Activated CD4-positive, alpha-beta T cell treated with anti-CD3 and anti-CD28 coated beads, Interleukin-2, amount 10 ng/mL, durations not matched to agents 24 days and 14 days (primary cell): ENCODE data around the gene UQCRC2. TPM values are rescaled to one million over a fixed set of nuclear protein-coding genes. Genes with fewer than 3 reads are reported as not detected.
"Not testable (repeated sequence)": the region's sequence is repeated elsewhere in the genome, so short reads cannot be mapped to it uniquely, and the experiment has no call there.

ENCODE experiments used
- DNase-seq: peaks from one replicate; pipeline ENCODE4 v3.0.0; 2022
- H3K27ac Mint-ChIP-seq: one replicate; pipeline ENCODE4 v1.8.0; 2022; ENCODE audit warnings: mild to moderate bottlenecking, mixed read lengths
- H3K27me3 Mint-ChIP-seq: one replicate; pipeline ENCODE4 v1.8.0; 2022; ENCODE audit warnings: mixed read lengths
- H3K36me3 Mint-ChIP-seq: one replicate; pipeline ENCODE4 v1.8.0; 2022; ENCODE audit warnings: low read depth, mild to moderate bottlenecking, mixed read lengths
- H3K4me1 Mint-ChIP-seq: one replicate; pipeline ENCODE4 v1.8.0; 2021; ENCODE audit warnings: mixed read lengths
- H3K4me3 Mint-ChIP-seq: one replicate; pipeline ENCODE4 v1.8.0; 2022; ENCODE audit warnings: mild to moderate bottlenecking, moderate library complexity, mixed read lengths
- H3K9me3 Mint-ChIP-seq: one replicate; pipeline ENCODE4 v1.8.0; 2021; ENCODE audit warnings: mixed read lengths
- intact Hi-C: fragments of 100-400 bp; cut with micrococcal nuclease; formaldehyde crosslinking; loops from one replicate; pipeline ENCODE4 v1.15.1; 2023
- total RNA-seq: library from RNA; stranded (reverse); gene quantifications from 2 replicates; pipeline ENCODE4 v1.2.3, GENCODE V29; 2022

UQCRC2 gene
- total RNA-seq, 1 donor from 2014 or later: 256 TPM

GRCh38 chr16:21990381-21990944 lies 37.3 kb downstream of the UQCRC2 start:
- H3K4me3 Mint-ChIP-seq: no peak overlapping the region
- H3K4me1 Mint-ChIP-seq: peaks cover 16% of the 10 kb centered on the region
- peaks cover 6% of the 10 kb centered on the region for H3K36me3 Mint-ChIP-seq
- H3K27me3 Mint-ChIP-seq: no peaks in the 10 kb centered on the region
- intact Hi-C loops: no loop called here
- no peaks in the 10 kb centered on the region for H3K9me3 Mint-ChIP-seq
- H3K27ac Mint-ChIP-seq: no peak overlapping the region
- no peak for DNase-seq

GRCh38 chr16:21991621-21992020 lies 38.5 kb downstream of the UQCRC2 start:
- H3K27ac Mint-ChIP-seq: no peak overlapping the region

GRCh38 chr16:21994856-21995465 lies 41.8 kb downstream of the UQCRC2 start:
- DNase-seq: no peak
- Mint-ChIP-seq H3K4me3 (no peak overlapping the region), H3K4me1 (peaks cover 11% of the 10 kb centered on the region), H3K27me3 (no peaks in the 10 kb centered on the region), H3K36me3 (no peaks in the 10 kb centered on the region), H3K27ac (no peak overlapping the region), H3K9me3 (no peaks in the 10 kb centered on the region)
- intact Hi-C loops: no loop called here

More at GRCh38 chr16:21991621-21992020, 38.5 kb downstream of the UQCRC2 start:
- peaks cover 16% of the 10 kb centered on the region for H3K4me1 Mint-ChIP-seq
- no peaks in the 10 kb centered on the region for H3K9me3 Mint-ChIP-seq
- H3K36me3 Mint-ChIP-seq: peaks cover 2% of the 10 kb centered on the region
- intact Hi-C loops: no loop called here
- DNase-seq: no peak
- no peaks in the 10 kb centered on the region for H3K27me3 Mint-ChIP-seq
- H3K4me3 Mint-ChIP-seq: no peak overlapping the region

- Mint-ChIP-seq H3K9me3 (no peaks in the 10 kb centered on the region), H3K27me3 (no peaks in the 10 kb centered on the region), H3K27ac (no peak overlapping the region), H3K36me3 (no peaks in the 10 kb centered on the region), H3K4me1 (peaks cover 8% of the 10 kb centered on the region), H3K4me3 (no peak overlapping the region)
- intact Hi-C loops: no loop called here
- no peak for DNase-seq
Observed at GRCh38 chr16:21996923-21997696, 43.9 kb downstream of the UQCRC2 start.

GRCh38 chr16:21997697-21998480 lies 44.7 kb downstream of the UQCRC2 start:
- peaks cover under 1% of the 10 kb centered on the region for H3K27me3 Mint-ChIP-seq

GRCh38 chr16:22001591-22001990 lies 48.4 kb downstream of the UQCRC2 start:
- Mint-ChIP-seq H3K27ac (no peak overlapping the region), H3K4me3 (no peak overlapping the region), H3K27me3 (peaks cover 2% of the 10 kb centered on the region), H3K9me3 (no peaks in the 10 kb centered on the region), H3K4me1 (peaks cover 7% of the 10 kb centered on the region), H3K36me3 (no peaks in the 10 kb centered on the region)
- no peak for DNase-seq
- intact Hi-C loops: loop anchor here (1.0 kb wide), 4 partner anchors 76 to 296 kb away; partner anchors contain the start of gene POLR3E

More at GRCh38 chr16:21997697-21998480, 44.7 kb downstream of the UQCRC2 start:
- Mint-ChIP-seq H3K36me3 (no peaks in the 10 kb centered on the region), H3K27ac (no peak overlapping the region), H3K4me3 (no peak overlapping the region), H3K4me1 (peaks cover 8% of the 10 kb centered on the region), H3K9me3 (no peaks in the 10 kb centered on the region)
- intact Hi-C loops: no loop called here
- no peak for DNase-seq

- H3K9me3 Mint-ChIP-seq, H3K27ac Mint-ChIP-seq, H3K4me3 Mint-ChIP-seq, H3K27me3 Mint-ChIP-seq, DNase-seq, intact Hi-C loops, H3K36me3 Mint-ChIP-seq: not testable (repeated sequence)
- peaks cover 11% of the 10 kb centered on the region for H3K4me1 Mint-ChIP-seq
Observed at GRCh38 chr16:22002047-22002446, 48.9 kb downstream of the UQCRC2 start.

GRCh38 chr16:22003195-22003594 lies 50.0 kb downstream of the UQCRC2 start:
- peaks cover 16% of the 10 kb centered on the region for H3K4me1 Mint-ChIP-seq
- no peak overlapping the region for H3K4me3 Mint-ChIP-seq
- peaks cover 2% of the 10 kb centered on the region for H3K27me3 Mint-ChIP-seq
- H3K27ac Mint-ChIP-seq: no peak overlapping the region
- DNase-seq: no peak
- peaks cover 3% of the 10 kb centered on the region for H3K36me3 Mint-ChIP-seq
- intact Hi-C loops: no loop called here
- no peaks in the 10 kb centered on the region for H3K9me3 Mint-ChIP-seq

GRCh38 chr16:22004341-22004740 lies 51.2 kb downstream of the UQCRC2 start:
- peaks cover 19% of the 10 kb centered on the region for H3K4me1 Mint-ChIP-seq
- no peaks in the 10 kb centered on the region for H3K9me3 Mint-ChIP-seq
- intact Hi-C loops: no loop called here
- peaks cover 2% of the 10 kb centered on the region for H3K27me3 Mint-ChIP-seq
- H3K36me3 Mint-ChIP-seq: peaks cover 3% of the 10 kb centered on the region
- no peak overlapping the region for H3K4me3 Mint-ChIP-seq
- H3K27ac Mint-ChIP-seq: no peak overlapping the region
- no peak for DNase-seq

GRCh38 chr16:22005746-22006145 lies 52.6 kb downstream of the UQCRC2 start:
- H3K27ac Mint-ChIP-seq: no peak overlapping the region
- intact Hi-C loops: loop anchor here (5.0 kb wide), 1 partner anchor 47 kb away; no protein-coding TSS in a partner anchor
- peaks cover 5% of the 10 kb centered on the region for H3K36me3 Mint-ChIP-seq

GRCh38 chr16:22006636-22007035 lies 53.5 kb downstream of the UQCRC2 start:
- intact Hi-C loops: loop anchor here (5.0 kb wide), 1 partner anchor 46 kb away; no protein-coding TSS in a partner anchor
- no peak overlapping the region for H3K27ac Mint-ChIP-seq
- peaks cover 21% of the 10 kb centered on the region for H3K4me1 Mint-ChIP-seq
- peaks cover 8% of the 10 kb centered on the region for H3K36me3 Mint-ChIP-seq
- DNase-seq: no peak
- peak overlapping the region; percentile 87 for H3K4me3 Mint-ChIP-seq
- no peaks in the 10 kb centered on the region for H3K9me3 Mint-ChIP-seq
- H3K27me3 Mint-ChIP-seq: peaks cover 4% of the 10 kb centered on the region

More at GRCh38 chr16:22005746-22006145, 52.6 kb downstream of the UQCRC2 start:
- no peak overlapping the region for H3K4me3 Mint-ChIP-seq
- peaks cover 24% of the 10 kb centered on the region for H3K4me1 Mint-ChIP-seq
- H3K9me3 Mint-ChIP-seq: no peaks in the 10 kb centered on the region
- DNase-seq: no peak
- H3K27me3 Mint-ChIP-seq: peaks cover 2% of the 10 kb centered on the region

GRCh38 chr16:22007159-22007508 lies 54.0 kb downstream of the UQCRC2 start:
- H3K4me1 Mint-ChIP-seq: peaks cover 21% of the 10 kb centered on the region
- H3K9me3 Mint-ChIP-seq: no peaks in the 10 kb centered on the region
- peak overlapping the region; percentile 89 for H3K27ac Mint-ChIP-seq
- intact Hi-C loops: loop anchor here (5.0 kb wide), 1 partner anchor 45 kb away; no protein-coding TSS in a partner anchor
- no peak for DNase-seq
- H3K4me3 Mint-ChIP-seq: peak overlapping the region; percentile 87
- peaks cover 4% of the 10 kb centered on the region for H3K27me3 Mint-ChIP-seq
- H3K36me3 Mint-ChIP-seq: peaks cover 8% of the 10 kb centered on the region

- peak; percentile 91 for DNase-seq
- Mint-ChIP-seq H3K27ac (peak within 1 kb of the TSS; percentile 89), H3K36me3 (peaks cover 8% of the 10 kb centered on the region), H3K9me3 (no peaks in the 10 kb centered on the region), H3K27me3 (peaks cover 4% of the 10 kb centered on the region), H3K4me3 (peak within 1 kb of the TSS; percentile 89), H3K4me1 (peaks cover 25% of the 10 kb centered on the region)
- intact Hi-C loops: loop anchor here (5.0 kb wide), 1 partner anchor 45 kb away; no protein-coding TSS in a partner anchor
Observed at GRCh38 chr16:22007509-22008214, 54.5 kb downstream of the UQCRC2 start, which contains the start of gene MOSMO. Gene MOSMO, plus strand, starts transcription at chr16:22008111. Its CDS starts 191 bp downstream, at chr16:22008302.
